ENCODE data around the gene TEAD1.

Gene TEAD1

GRCh38 chr11:12981676-12982522 lies 307.7 kb downstream of the TEAD1 start:
- no peaks in the 10 kb centered on the region for H3K9me3 ChIP-seq (ENCODE audit: severe bottlenecking)
- no peak for TF ChIP-seq CTCF (IDR thresholded peaks at IDR 0.05; ENCODE audit: poor library complexity, severe bottlenecking)

GRCh38 chr11:12983336-12983735 lies 309.1 kb downstream of the TEAD1 start:
- ATAC-seq (ENCODE audit: low read depth) (no peak), DNase-seq (ENCODE audit: low spot score) (no peak)
- H3K4me3 ChIP-seq (ENCODE audit: severe bottlenecking), result no peak overlapping the region
- no peaks in the 10 kb centered on the region for H3K36me3 ChIP-seq (ENCODE audit: low read depth)
- no peak for TF ChIP-seq CTCF (IDR thresholded peaks at IDR 0.05; ENCODE audit: poor library complexity, severe bottlenecking)
- no peaks in the 10 kb centered on the region for H3K4me1 ChIP-seq (ENCODE audit: insufficient read depth, poor library complexity, severe bottlenecking)
- no peaks in the 10 kb centered on the region for H3K9me3 ChIP-seq (ENCODE audit: severe bottlenecking)
- H3K27me3 ChIP-seq (ENCODE audit: insufficient read depth, poor library complexity, severe bottlenecking), result no peaks in the 10 kb centered on the region
- H3K27ac ChIP-seq (ENCODE audit: poor library complexity, severe bottlenecking), result no peak overlapping the region

More at GRCh38 chr11:12981676-12982522, 307.7 kb downstream of the TEAD1 start:
- Histone ChIP-seq H3K27ac (ENCODE audit: poor library complexity, severe bottlenecking) (no peak overlapping the region), H3K36me3 (ENCODE audit: low read depth) (no peaks in the 10 kb centered on the region), H3K4me1 (ENCODE audit: insufficient read depth, poor library complexity, severe bottlenecking) (no peaks in the 10 kb centered on the region), H3K27me3 (ENCODE audit: insufficient read depth, poor library complexity, severe bottlenecking) (no peaks in the 10 kb centered on the region), H3K4me3 (ENCODE audit: severe bottlenecking) (no peak overlapping the region)
- no peak for DNase-seq (ENCODE audit: low spot score)
- peak; percentile 54; the same call in 1 of the 3 replicates for ATAC-seq (ENCODE audit: low read depth)

GRCh38 chr11:12986194-12986898 lies 312.1 kb downstream of the TEAD1 start:
- H3K27ac ChIP-seq (ENCODE audit: poor library complexity, severe bottlenecking), result no peak overlapping the region
- DNase-seq (ENCODE audit: low spot score) (no peak), ATAC-seq (ENCODE audit: low read depth) (no peak)
- no peak overlapping the region for H3K4me3 ChIP-seq (ENCODE audit: severe bottlenecking)
- no peak for TF ChIP-seq CTCF (IDR thresholded peaks at IDR 0.05; ENCODE audit: poor library complexity, severe bottlenecking)
- no peaks in the 10 kb centered on the region for H3K27me3 ChIP-seq (ENCODE audit: insufficient read depth, poor library complexity, severe bottlenecking)
- no peaks in the 10 kb centered on the region for H3K36me3 ChIP-seq (ENCODE audit: low read depth)
- H3K9me3 ChIP-seq (ENCODE audit: severe bottlenecking), result no peaks in the 10 kb centered on the region
- no peaks in the 10 kb centered on the region for H3K4me1 ChIP-seq (ENCODE audit: insufficient read depth, poor library complexity, severe bottlenecking)

- Histone ChIP-seq H3K27ac (ENCODE audit: poor library complexity, severe bottlenecking) (no peak overlapping the region), H3K9me3 (ENCODE audit: severe bottlenecking) (no peaks in the 10 kb centered on the region), H3K36me3 (ENCODE audit: low read depth) (no peaks in the 10 kb centered on the region), H3K27me3 (ENCODE audit: insufficient read depth, poor library complexity, severe bottlenecking) (no peaks in the 10 kb centered on the region), H3K4me3 (ENCODE audit: severe bottlenecking) (no peak overlapping the region), H3K4me1 (ENCODE audit: insufficient read depth, poor library complexity, severe bottlenecking) (peaks cover 7% of the 10 kb centered on the region)
- ATAC-seq (ENCODE audit: low read depth) (no peak), DNase-seq (ENCODE audit: low spot score) (no peak)
- TF ChIP-seq CTCF (IDR thresholded peaks at IDR 0.05; ENCODE audit: poor library complexity, severe bottlenecking), result no peak
Observed at GRCh38 chr11:12989428-12990161, 315.4 kb downstream of the TEAD1 start.
